ENCODE data around the gene LGALS9. TPM values are rescaled to one million over a fixed set of nuclear protein-coding genes. Genes with fewer than 3 reads are reported as not detected.
"Not testable (repeated sequence)": the region's sequence is repeated elsewhere in the genome, so short reads cannot be mapped to it uniquely, and the experiment has no call there.

Gene LGALS9
- total RNA-seq, 1 donor from 2014 or later, result 4.5 TPM

DNA sequence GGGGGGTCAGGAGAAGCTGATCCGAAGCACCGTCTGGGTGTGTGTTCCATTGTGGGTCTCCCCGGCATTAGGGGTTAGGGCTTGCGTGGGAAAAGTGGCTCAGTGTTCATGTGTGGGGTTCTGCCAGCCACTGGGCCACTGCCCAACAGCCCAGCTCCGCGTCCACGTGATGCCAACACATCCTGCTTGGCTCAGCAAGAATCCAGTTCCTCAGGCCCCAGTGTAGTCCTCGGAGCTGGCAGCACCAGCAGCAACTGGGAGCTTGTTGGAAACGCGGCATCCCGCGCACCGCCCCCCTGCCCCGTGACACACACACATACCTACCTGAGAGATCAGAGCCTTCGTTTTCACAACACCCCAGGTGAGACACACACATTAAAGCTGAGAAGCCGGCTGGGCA, 18.9 kb downstream of the LGALS9 start:
- Mint-ChIP-seq H3K27me3 (ENCODE audit: unreplicated experiment) (peaks cover 8% of the 10 kb centered on the region), H3K4me1 (ENCODE audit: unreplicated experiment) (peaks cover 3% of the 10 kb centered on the region), H3K9me3 (ENCODE audit: unreplicated experiment) (no peaks in the 10 kb centered on the region), H3K4me3 (ENCODE audit: unreplicated experiment) (no peak overlapping the region), H3K36me3 (ENCODE audit: unreplicated experiment) (peaks cover 2% of the 10 kb centered on the region), H3K27ac (ENCODE audit: unreplicated experiment) (no peak overlapping the region)
- DNase-seq (ENCODE audit: extremely low spot score, unreplicated experiment), result no peak
- TF ChIP-seq, protein P1, sequence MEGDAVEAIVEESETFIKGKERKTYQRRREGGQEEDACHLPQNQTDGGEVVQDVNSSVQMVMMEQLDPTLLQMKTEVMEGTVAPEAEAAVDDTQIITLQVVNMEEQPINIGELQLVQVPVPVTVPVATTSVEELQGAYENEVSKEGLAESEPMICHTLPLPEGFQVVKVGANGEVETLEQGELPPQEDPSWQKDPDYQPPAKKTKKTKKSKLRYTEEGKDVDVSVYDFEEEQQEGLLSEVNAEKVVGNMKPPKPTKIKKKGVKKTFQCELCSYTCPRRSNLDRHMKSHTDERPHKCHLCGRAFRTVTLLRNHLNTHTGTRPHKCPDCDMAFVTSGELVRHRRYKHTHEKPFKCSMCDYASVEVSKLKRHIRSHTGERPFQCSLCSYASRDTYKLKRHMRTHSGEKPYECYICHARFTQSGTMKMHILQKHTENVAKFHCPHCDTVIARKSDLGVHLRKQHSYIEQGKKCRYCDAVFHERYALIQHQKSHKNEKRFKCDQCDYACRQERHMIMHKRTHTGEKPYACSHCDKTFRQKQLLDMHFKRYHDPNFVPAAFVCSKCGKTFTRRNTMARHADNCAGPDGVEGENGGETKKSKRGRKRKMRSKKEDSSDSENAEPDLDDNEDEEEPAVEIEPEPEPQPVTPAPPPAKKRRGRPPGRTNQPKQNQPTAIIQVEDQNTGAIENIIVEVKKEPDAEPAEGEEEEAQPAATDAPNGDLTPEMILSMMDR (IDR thresholded peaks at IDR 0.05), result no peak

DNA sequence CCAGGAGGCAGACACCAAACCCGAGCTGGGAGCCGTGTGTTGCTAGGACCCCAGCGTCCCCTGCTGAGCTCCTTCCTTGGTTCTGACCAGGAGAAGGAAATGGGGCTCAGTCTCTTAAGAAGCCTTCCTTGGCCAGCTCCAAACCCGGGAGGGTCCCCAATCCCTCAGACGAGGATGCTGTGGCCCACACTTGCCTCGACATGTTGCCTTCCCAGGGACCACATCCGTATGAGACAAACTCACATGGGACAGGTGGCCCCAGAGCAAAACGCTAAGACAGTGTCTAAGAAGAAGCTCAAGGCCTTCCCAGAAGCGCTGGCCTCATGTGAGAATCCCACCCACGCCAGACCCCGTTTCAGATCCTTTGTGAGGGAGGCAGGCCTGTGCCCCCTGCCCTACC, 19.8 kb downstream of the LGALS9 start:
- Mint-ChIP-seq H3K27ac (ENCODE audit: unreplicated experiment) (no peak overlapping the region), H3K4me1 (ENCODE audit: unreplicated experiment) (peaks cover 3% of the 10 kb centered on the region), H3K4me3 (ENCODE audit: unreplicated experiment) (no peak overlapping the region), H3K36me3 (ENCODE audit: unreplicated experiment) (peaks cover 2% of the 10 kb centered on the region), H3K27me3 (ENCODE audit: unreplicated experiment) (peaks cover 8% of the 10 kb centered on the region), H3K9me3 (ENCODE audit: unreplicated experiment) (no peaks in the 10 kb centered on the region)
- TF ChIP-seq, protein P1 (IDR thresholded peaks at IDR 0.05), result no peak
- no peak for DNase-seq (ENCODE audit: extremely low spot score, unreplicated experiment)

DNA sequence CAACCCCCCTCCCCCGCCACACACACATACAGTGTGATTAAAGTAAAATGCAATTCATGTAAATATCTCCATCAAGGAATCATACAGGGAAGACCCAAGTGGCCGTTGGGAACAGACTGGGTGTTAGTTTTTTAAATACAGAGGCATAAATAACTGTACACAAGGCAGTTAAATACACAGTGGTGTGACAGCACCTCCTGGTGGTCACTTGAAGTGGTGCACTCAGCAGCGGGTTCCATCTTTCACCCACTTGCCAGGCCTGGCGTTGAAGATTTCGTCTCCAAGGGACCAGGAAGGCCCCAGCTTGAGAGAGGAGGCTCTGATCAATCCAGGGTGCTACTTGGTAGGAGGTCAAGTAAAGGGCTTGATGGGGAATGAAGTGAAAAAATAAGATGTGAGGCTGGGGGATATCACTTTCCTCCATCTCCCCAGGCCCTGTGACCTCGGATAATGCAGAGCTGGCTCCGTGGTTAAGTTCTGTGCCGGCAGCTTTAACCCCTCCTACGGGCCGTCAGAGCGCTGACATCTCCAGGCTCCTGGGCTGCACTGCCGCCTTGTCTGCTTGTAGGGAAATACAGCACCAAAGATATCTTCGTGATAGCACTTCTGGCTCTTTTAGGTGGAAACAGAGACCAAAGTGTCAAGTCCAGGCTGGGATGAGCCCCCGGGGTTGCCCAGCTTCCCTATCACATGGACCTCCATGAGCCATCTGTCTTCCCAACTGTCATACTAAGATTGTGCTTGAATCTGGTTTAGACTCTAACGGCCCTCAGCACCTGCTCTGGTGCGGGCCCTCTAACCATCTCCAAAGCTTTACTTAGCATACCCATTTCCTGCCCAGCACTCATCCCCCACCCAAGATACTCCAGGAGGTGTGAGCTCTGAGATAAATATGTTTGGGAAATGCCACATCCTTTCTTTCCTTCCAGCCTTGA, 20.7 kb downstream of the LGALS9 start:
- TF ChIP-seq, protein P1 (IDR thresholded peaks at IDR 0.05), result peak; percentile 86
- H3K9me3 Mint-ChIP-seq (ENCODE audit: unreplicated experiment), result no peaks in the 10 kb centered on the region

DNA sequence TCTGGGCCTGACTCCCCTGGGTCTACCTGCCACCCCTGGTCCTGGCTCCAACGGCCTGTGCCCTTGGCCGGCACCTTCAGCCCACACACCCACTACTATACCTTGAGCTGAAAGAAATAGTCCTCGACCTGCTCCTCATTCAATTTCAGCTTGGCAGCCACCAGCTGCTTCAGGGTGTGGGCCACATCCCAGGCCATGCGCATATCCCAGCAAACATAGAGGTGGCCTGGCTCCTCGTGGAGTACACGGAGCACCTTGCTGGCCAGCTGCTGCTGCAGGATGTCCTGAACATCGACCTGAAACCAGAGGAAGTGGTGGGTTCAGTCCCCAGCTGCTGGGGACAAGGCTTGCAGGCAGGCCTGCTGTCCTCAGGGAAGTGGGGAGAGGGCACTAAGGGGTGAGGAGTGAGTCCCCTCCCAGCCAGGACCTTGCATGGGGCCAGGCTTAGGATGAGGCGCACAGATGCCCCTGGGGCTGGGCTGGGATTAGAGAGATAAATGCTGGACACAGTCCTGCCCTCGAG, 22.5 kb downstream of the LGALS9 start:
- H3K4me3 Mint-ChIP-seq (ENCODE audit: unreplicated experiment); H3K4me1 Mint-ChIP-seq (ENCODE audit: unreplicated experiment); H3K27ac Mint-ChIP-seq (ENCODE audit: unreplicated experiment); DNase-seq (ENCODE audit: extremely low spot score, unreplicated experiment); H3K36me3 Mint-ChIP-seq (ENCODE audit: unreplicated experiment); H3K27me3 Mint-ChIP-seq (ENCODE audit: unreplicated experiment); H3K9me3 Mint-ChIP-seq (ENCODE audit: unreplicated experiment): not testable (repeated sequence)

More for the DNA sequence above, 20.7 kb downstream of the LGALS9 start:
- H3K27me3 Mint-ChIP-seq (ENCODE audit: unreplicated experiment), result peaks cover 8% of the 10 kb centered on the region
- no peak overlapping the region for H3K4me3 Mint-ChIP-seq (ENCODE audit: unreplicated experiment)
- peaks cover 2% of the 10 kb centered on the region for H3K36me3 Mint-ChIP-seq (ENCODE audit: unreplicated experiment)
- H3K27ac Mint-ChIP-seq (ENCODE audit: unreplicated experiment), result no peak overlapping the region
- H3K4me1 Mint-ChIP-seq (ENCODE audit: unreplicated experiment), result peaks cover 3% of the 10 kb centered on the region
- no peak for DNase-seq (ENCODE audit: extremely low spot score, unreplicated experiment)

DNA sequence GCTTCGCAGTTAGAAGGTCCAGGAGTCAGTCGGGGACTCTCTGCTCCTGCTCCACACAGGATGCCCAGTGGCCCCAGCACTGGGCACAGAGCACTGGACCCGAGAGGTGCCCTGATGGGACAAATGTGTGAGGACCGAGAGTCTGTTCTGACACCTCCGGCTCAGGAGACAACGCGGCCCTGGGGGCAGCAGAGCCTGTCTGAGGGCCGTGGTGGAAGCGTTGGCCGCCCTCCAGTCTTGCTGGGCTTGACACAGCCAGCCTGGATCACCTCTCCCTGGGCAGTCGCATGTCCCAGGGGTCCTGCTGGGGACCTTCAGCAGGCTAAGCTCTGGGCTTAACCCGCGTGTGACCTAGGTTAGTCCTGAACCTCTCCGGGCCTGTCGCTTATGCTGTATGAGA, 23.1 kb downstream of the LGALS9 start:
- Mint-ChIP-seq H3K9me3 (ENCODE audit: unreplicated experiment) (no peaks in the 10 kb centered on the region), H3K27ac (ENCODE audit: unreplicated experiment) (no peak overlapping the region), H3K4me1 (ENCODE audit: unreplicated experiment) (no peaks in the 10 kb centered on the region), H3K27me3 (ENCODE audit: unreplicated experiment) (peaks cover 8% of the 10 kb centered on the region), H3K4me3 (ENCODE audit: unreplicated experiment) (no peak overlapping the region), H3K36me3 (ENCODE audit: unreplicated experiment) (peaks cover 2% of the 10 kb centered on the region)
- no peak for DNase-seq (ENCODE audit: extremely low spot score, unreplicated experiment)
- TF ChIP-seq, protein P1 (IDR thresholded peaks at IDR 0.05), result no peak

All from osteocyte (in vitro differentiated cells).